ENCODE results near the gene CACNA1G. TPM values are rescaled to one million over a fixed set of nuclear protein-coding genes. Genes with fewer than 3 reads are reported as not detected.

CACNA1G gene
- total RNA-seq, 1 donor from 2014 or later = 0.27 TPM

DNA sequence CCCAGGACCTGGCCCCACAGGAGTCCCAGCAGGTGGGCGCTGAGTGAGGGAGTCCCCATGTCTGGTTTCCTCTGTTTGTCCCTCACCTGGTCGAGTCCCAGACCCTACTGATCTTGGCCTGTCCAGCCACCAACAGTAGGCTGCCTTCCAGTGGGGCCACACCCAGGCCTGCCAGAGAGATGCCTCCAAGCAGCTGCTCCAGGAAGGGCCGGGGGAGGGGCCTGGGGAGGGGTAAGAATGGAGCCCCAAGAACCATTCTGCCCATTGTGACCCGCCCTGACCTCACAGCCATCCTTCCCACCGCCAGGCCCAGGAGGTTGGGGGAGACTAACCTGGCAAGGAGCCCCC, 12.8 kb upstream of the CACNA1G start:
- peaks cover 25% of the 10 kb centered on the region for H3K27me3 Mint-ChIP-seq (ENCODE audit: low read depth, unreplicated experiment)
- Histone ChIP-seq H3K36me3 (ENCODE audit: insufficient read depth, low read length) (no peaks in the 10 kb centered on the region), H3K4me1 (ENCODE audit: insufficient read depth, low read length) (peaks cover 12% of the 10 kb centered on the region), H3K79me2 (ENCODE audit: insufficient read depth, low read length) (peaks cover 4% of the 10 kb centered on the region), H3K4me2 (ENCODE audit: low read length) (peak overlapping the region; percentile 97), H3K9ac (ENCODE audit: low read length) (peak overlapping the region; percentile 84), H2AFZ (ENCODE audit: low read depth, low read length) (no peak overlapping the region), H3K4me3 (ENCODE audit: insufficient read depth, low read depth, low read length) (peak overlapping the region; percentile 68), H3K9me3 (ENCODE audit: insufficient read depth, low read depth, low read length) (no peaks in the 10 kb centered on the region), H3K27me3 (ENCODE audit: insufficient read depth, low read length) (no peaks in the 10 kb centered on the region), H4K20me1 (ENCODE audit: insufficient read depth, low read length) (peaks cover 8% of the 10 kb centered on the region), H3K27ac (ENCODE audit: low read depth, low read length) (no peak overlapping the region)
- peaks cover 4% of the 10 kb centered on the region for H3K36me3 Mint-ChIP-seq (ENCODE audit: low read depth, unreplicated experiment)
- no peak overlapping the region for H3K27ac Mint-ChIP-seq (ENCODE audit: unreplicated experiment)
- peak overlapping the region; percentile 83 for H3K4me3 Mint-ChIP-seq (ENCODE audit: unreplicated experiment)
- no peak for FAIRE-seq
- no peak for TF ChIP-seq EZH2 (IDR thresholded peaks at IDR 0.05; ENCODE audit: insufficient read depth, low read length)
- TF ChIP-seq, protein P1, sequence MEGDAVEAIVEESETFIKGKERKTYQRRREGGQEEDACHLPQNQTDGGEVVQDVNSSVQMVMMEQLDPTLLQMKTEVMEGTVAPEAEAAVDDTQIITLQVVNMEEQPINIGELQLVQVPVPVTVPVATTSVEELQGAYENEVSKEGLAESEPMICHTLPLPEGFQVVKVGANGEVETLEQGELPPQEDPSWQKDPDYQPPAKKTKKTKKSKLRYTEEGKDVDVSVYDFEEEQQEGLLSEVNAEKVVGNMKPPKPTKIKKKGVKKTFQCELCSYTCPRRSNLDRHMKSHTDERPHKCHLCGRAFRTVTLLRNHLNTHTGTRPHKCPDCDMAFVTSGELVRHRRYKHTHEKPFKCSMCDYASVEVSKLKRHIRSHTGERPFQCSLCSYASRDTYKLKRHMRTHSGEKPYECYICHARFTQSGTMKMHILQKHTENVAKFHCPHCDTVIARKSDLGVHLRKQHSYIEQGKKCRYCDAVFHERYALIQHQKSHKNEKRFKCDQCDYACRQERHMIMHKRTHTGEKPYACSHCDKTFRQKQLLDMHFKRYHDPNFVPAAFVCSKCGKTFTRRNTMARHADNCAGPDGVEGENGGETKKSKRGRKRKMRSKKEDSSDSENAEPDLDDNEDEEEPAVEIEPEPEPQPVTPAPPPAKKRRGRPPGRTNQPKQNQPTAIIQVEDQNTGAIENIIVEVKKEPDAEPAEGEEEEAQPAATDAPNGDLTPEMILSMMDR (IDR thresholded peaks at IDR 0.05; ENCODE audit: insufficient read depth, low read depth, low read length) = no peak
- H3K4me1 Mint-ChIP-seq (ENCODE audit: low read depth, unreplicated experiment) = peaks cover 2% of the 10 kb centered on the region
- peaks cover 5% of the 10 kb centered on the region for H3K9me3 Mint-ChIP-seq (ENCODE audit: unreplicated experiment)
- DNase-seq (ENCODE audit: low read depth) = no peak

DNA sequence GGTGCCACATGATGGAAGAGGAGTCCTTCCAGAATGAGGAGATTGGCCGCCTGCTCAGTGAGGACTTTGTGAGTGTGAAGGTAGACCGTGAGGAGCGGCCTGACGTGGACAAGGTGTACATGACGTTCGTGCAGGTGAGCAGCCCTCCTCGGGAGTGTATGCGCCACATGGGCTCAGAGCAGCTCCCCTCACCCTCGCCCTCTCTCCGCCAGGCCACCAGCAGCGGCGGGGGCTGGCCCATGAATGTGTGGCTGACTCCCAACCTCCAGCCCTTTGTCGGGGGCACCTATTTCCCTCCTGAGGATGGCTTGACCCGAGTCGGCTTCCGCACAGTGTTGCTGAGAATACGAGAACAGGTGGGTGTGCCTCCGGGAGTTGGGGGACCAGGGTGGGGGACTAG, 11.7 kb upstream of the CACNA1G start:
- H3K9me3 Mint-ChIP-seq (ENCODE audit: unreplicated experiment) = peaks cover 5% of the 10 kb centered on the region
- Histone ChIP-seq H2AFZ (ENCODE audit: low read depth, low read length) (no peak overlapping the region), H3K36me3 (ENCODE audit: insufficient read depth, low read length) (no peaks in the 10 kb centered on the region), H3K4me2 (ENCODE audit: low read length) (no peak overlapping the region), H3K4me1 (ENCODE audit: insufficient read depth, low read length) (peaks cover 9% of the 10 kb centered on the region), H3K9ac (ENCODE audit: low read length) (no peak overlapping the region), H3K9me3 (ENCODE audit: insufficient read depth, low read depth, low read length) (no peaks in the 10 kb centered on the region), H3K27me3 (ENCODE audit: insufficient read depth, low read length) (no peaks in the 10 kb centered on the region), H4K20me1 (ENCODE audit: insufficient read depth, low read length) (peaks cover 8% of the 10 kb centered on the region), H3K4me3 (ENCODE audit: insufficient read depth, low read depth, low read length) (no peak overlapping the region), H3K79me2 (ENCODE audit: insufficient read depth, low read length) (peaks cover 4% of the 10 kb centered on the region), H3K27ac (ENCODE audit: low read depth, low read length) (no peak overlapping the region)
- peaks cover 32% of the 10 kb centered on the region for H3K27me3 Mint-ChIP-seq (ENCODE audit: low read depth, unreplicated experiment)
- no peaks in the 10 kb centered on the region for H3K4me1 Mint-ChIP-seq (ENCODE audit: low read depth, unreplicated experiment)
- peaks cover 7% of the 10 kb centered on the region for H3K36me3 Mint-ChIP-seq (ENCODE audit: low read depth, unreplicated experiment)
- TF ChIP-seq EZH2 (IDR thresholded peaks at IDR 0.05; ENCODE audit: insufficient read depth, low read length) = no peak
- TF ChIP-seq, protein P1 (IDR thresholded peaks at IDR 0.05; ENCODE audit: insufficient read depth, low read depth, low read length) = no peak
- no peak overlapping the region for H3K27ac Mint-ChIP-seq (ENCODE audit: unreplicated experiment)
- DNase-seq (ENCODE audit: low read depth) = no peak
- FAIRE-seq = no peak
- no peak overlapping the region for H3K4me3 Mint-ChIP-seq (ENCODE audit: unreplicated experiment)

GRCh38 chr17:50549256-50549941, 11.1 kb upstream of the CACNA1G start:
- H3K9me3 Mint-ChIP-seq (ENCODE audit: unreplicated experiment) = peaks cover 5% of the 10 kb centered on the region
- no peaks in the 10 kb centered on the region for H3K36me3 ChIP-seq (ENCODE audit: insufficient read depth, low read length)
- H3K4me2 ChIP-seq (ENCODE audit: low read length) = no peak overlapping the region
- no peak overlapping the region for H2AFZ ChIP-seq (ENCODE audit: low read depth, low read length)
- no peak for FAIRE-seq
- DNase-seq (ENCODE audit: low read depth) = no peak
- no peak overlapping the region for H3K27ac Mint-ChIP-seq (ENCODE audit: unreplicated experiment)
- peaks cover 7% of the 10 kb centered on the region for H3K36me3 Mint-ChIP-seq (ENCODE audit: low read depth, unreplicated experiment)
- H3K4me1 Mint-ChIP-seq (ENCODE audit: low read depth, unreplicated experiment) = no peaks in the 10 kb centered on the region
- no peak overlapping the region for H3K4me3 Mint-ChIP-seq (ENCODE audit: unreplicated experiment)
- peaks cover 9% of the 10 kb centered on the region for H3K4me1 ChIP-seq (ENCODE audit: insufficient read depth, low read length)
- H3K27me3 ChIP-seq (ENCODE audit: insufficient read depth, low read length) = no peaks in the 10 kb centered on the region
- H4K20me1 ChIP-seq (ENCODE audit: insufficient read depth, low read length) = peaks cover 9% of the 10 kb centered on the region
- TF ChIP-seq EZH2 (IDR thresholded peaks at IDR 0.05; ENCODE audit: insufficient read depth, low read length) = no peak
- TF ChIP-seq, protein P1 (IDR thresholded peaks at IDR 0.05; ENCODE audit: insufficient read depth, low read depth, low read length) = no peak
- H3K27ac ChIP-seq (ENCODE audit: low read depth, low read length) = no peak overlapping the region
- no peak overlapping the region for H3K9ac ChIP-seq (ENCODE audit: low read length)
- no peak overlapping the region for H3K4me3 ChIP-seq (ENCODE audit: insufficient read depth, low read depth, low read length)
- H3K79me2 ChIP-seq (ENCODE audit: insufficient read depth, low read length) = peaks cover 4% of the 10 kb centered on the region
- peaks cover 28% of the 10 kb centered on the region for H3K27me3 Mint-ChIP-seq (ENCODE audit: low read depth, unreplicated experiment)
- H3K9me3 ChIP-seq (ENCODE audit: insufficient read depth, low read depth, low read length) = no peaks in the 10 kb centered on the region
